Trophoblast cell (in vitro differentiated cells and primary cell): ENCODE results near the gene LIF.

ENCODE experiments used
- DNase-seq, 2 donors: peaks; one replicate each; pipeline ENCODE4 v3.0.0-alpha.2; 2016
- H2AFZ ChIP-seq: 2 replicates; pipeline ENCODE4 v1.6.1; 2013; ENCODE audit warnings: low read length, moderate library complexity, mild to moderate bottlenecking; ENCODE audit not compliant: insufficient read depth, poor library complexity
- H2AK5ac ChIP-seq: 2 replicates; pipeline ENCODE4 v1.6.1; 2013; ENCODE audit warnings: mild to moderate bottlenecking, low read length
- H2BK120ac ChIP-seq: 2 replicates; pipeline ENCODE4 v1.6.1; 2013; ENCODE audit warnings: low read length, mild to moderate bottlenecking, moderate library complexity; ENCODE audit not compliant: insufficient read depth, poor library complexity
- H2BK12ac ChIP-seq: 2 replicates; pipeline ENCODE4 v1.6.1; 2013; ENCODE audit warnings: mild to moderate bottlenecking, low read length, moderate library complexity
- H2BK5ac ChIP-seq: 2 replicates; pipeline ENCODE4 v1.6.1; 2013; ENCODE audit warnings: low read length, low read depth, moderate library complexity, mild to moderate bottlenecking; ENCODE audit not compliant: poor library complexity
- H3K14ac ChIP-seq: 2 replicates; pipeline ENCODE4 v1.6.1; 2013; ENCODE audit warnings: mild to moderate bottlenecking, low read length
- H3K18ac ChIP-seq: 2 replicates; pipeline ENCODE4 v1.6.1; 2013; ENCODE audit warnings: mild to moderate bottlenecking, low read length
- H3K23ac ChIP-seq: 2 replicates; pipeline ENCODE4 v1.6.1; 2013; ENCODE audit warnings: low read length
- H3K27ac ChIP-seq: 2 replicates; pipeline ENCODE4 v1.5.1; 2013; ENCODE audit warnings: low read depth, mild to moderate bottlenecking, inconsistent platforms, low read length, moderate library complexity
- H3K27me3 ChIP-seq: 2 replicates; pipeline ENCODE4 v1.6.1; 2013; ENCODE audit warnings: inconsistent platforms, mild to moderate bottlenecking, low read length, moderate library complexity; ENCODE audit not compliant: insufficient read depth
- H3K36me3 ChIP-seq, 2 experiments: 1 replicate in 1 of 2; 2 replicates in 1 of 2; pipeline ENCODE4 v1.6.1; 2013; ENCODE audit warnings: low read length in 2 of 2, mild to moderate bottlenecking in 2 of 2, moderate library complexity in 1 of 2; ENCODE audit not compliant: insufficient read depth in 2 of 2, control insufficient read depth in 1 of 2
- H3K4ac ChIP-seq: 2 replicates; pipeline ENCODE4 v1.6.1; 2013; ENCODE audit warnings: low read depth, mild to moderate bottlenecking, low read length, moderate library complexity
- H3K4me1 ChIP-seq, 2 experiments: 1 replicate in 1 of 2; 2 replicates in 1 of 2; pipeline ENCODE4 v1.6.1; 2013; ENCODE audit warnings: low read length in 2 of 2, mild to moderate bottlenecking in 2 of 2, moderate library complexity in 1 of 2; ENCODE audit not compliant: insufficient read depth in 2 of 2, control insufficient read depth in 1 of 2
- H3K4me2 ChIP-seq: 2 replicates; pipeline ENCODE4 v1.6.1; 2013; ENCODE audit warnings: inconsistent platforms, mild to moderate bottlenecking, low read length, moderate library complexity
- H3K4me3 ChIP-seq: 2 replicates; pipeline ENCODE4 v1.5.1; 2013; ENCODE audit warnings: mild to moderate bottlenecking, low read depth, low read length, inconsistent platforms
- H3K79me1 ChIP-seq: one replicate; pipeline ENCODE4 v1.6.1; 2013; ENCODE audit warnings: low read length
- H3K79me2 ChIP-seq: 2 replicates; pipeline ENCODE4 v1.6.1; 2013; ENCODE audit warnings: low read length, mild to moderate bottlenecking; ENCODE audit not compliant: control insufficient read depth, insufficient read depth, poor library complexity
- H3K9ac ChIP-seq: 2 replicates; pipeline ENCODE4 v1.6.1; 2013; ENCODE audit warnings: mild to moderate bottlenecking, low read length
- H3K9me3 ChIP-seq: 2 replicates; pipeline ENCODE4 v1.6.1; 2013; ENCODE audit warnings: low read depth, mild to moderate bottlenecking, control low read depth, inconsistent platforms, low read length; ENCODE audit not compliant: insufficient read depth
- H4K12ac ChIP-seq: 2 replicates; pipeline ENCODE4 v1.6.1; 2013; ENCODE audit warnings: low read depth, mild to moderate bottlenecking, low read length, moderate library complexity
- H4K8ac ChIP-seq: 2 replicates; pipeline ENCODE4 v1.6.1; 2013; ENCODE audit warnings: low read depth, mild to moderate bottlenecking, low read length, moderate library complexity
- H4K91ac ChIP-seq: one replicate; pipeline ENCODE4 v1.6.1; 2013; ENCODE audit warnings: low read depth, mild to moderate bottlenecking, low read length, moderate library complexity
- WGBS: extraction: QIAGEN DNeasy Blood & Tissue Kit; methylation state at CpG from one replicate; pipeline ENCODE4 v1.1.7; 2013; ENCODE audit warnings: missing lambda C conversion rate; ENCODE audit not compliant: insufficient read length, insufficient coverage; ENCODE audit errors: extremely low coverage; 5-methylcytosine and 5-hydroxymethylcytosine counted together

The LIF gene

DNA sequence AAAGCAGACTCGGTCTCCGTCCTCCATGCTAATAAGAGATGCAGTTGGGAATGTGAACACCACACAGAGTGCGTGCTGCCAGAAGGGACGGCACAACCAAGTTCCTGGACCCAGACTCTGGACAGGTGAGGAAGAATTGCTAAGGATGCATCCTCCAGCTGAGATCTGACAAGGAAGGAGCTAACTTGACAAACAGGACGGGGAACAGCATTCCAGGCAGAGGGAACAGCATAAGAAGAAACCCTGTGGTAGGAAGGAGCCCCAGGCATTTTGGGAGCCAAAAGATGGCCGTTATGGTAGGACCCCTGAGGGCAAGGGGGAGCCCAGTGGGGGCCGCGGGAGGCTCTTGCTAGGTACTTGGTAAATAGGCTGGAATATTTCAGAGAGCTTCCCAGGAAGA, 14.1 kb upstream of the LIF start:
- Histone ChIP-seq H3K18ac (no peak overlapping the region), H2BK120ac (no peak overlapping the region), H2AK5ac (no peak overlapping the region), H3K23ac (no peak overlapping the region), H3K9ac (no peak overlapping the region), H2AFZ (no peak overlapping the region), H3K79me1 (peaks cover 8% of the 10 kb centered on the region), H3K14ac (no peak overlapping the region), H3K4me3 (no peak overlapping the region), H4K91ac (no peak overlapping the region), H3K4me1 (peaks cover 8 to 32% of the 10 kb centered on the region in 2 experiments), H3K9me3 (no peaks in the 10 kb centered on the region), H4K8ac (no peak overlapping the region), H3K27me3 (no peaks in the 10 kb centered on the region), H3K36me3 (no peaks in the 10 kb centered on the region), H2BK5ac (no peak overlapping the region), H3K27ac (no peak overlapping the region), H3K79me2 (no peaks in the 10 kb centered on the region), H3K4ac (no peak overlapping the region), H4K12ac (no peak overlapping the region), H2BK12ac (no peak overlapping the region), H3K4me2 (no peak overlapping the region)
- WGBS, result no CpG with 5 or more reads among the region's 8 CpGs
- peak; percentile 74 to 87 for DNase-seq

DNA sequence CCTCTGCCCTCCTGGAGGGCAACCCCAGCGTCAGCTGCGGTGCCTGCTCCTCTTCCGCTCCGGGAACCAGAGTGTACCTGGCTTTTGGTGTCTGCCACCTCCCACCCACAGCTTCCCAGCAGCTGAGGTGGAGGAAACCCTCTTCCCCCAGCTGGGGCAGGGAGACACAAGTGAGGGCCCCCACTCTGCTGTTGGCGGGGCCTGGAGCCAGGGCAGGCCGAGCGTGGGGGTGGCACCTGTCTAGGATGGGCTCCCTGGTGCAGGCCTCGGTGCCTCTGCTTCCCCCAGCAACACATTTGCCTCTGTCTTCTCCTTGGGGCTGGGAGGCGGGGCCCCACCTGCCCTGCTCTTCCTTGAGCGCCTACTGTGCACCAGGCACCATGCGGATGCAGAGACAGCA, 13.7 kb upstream of the LIF start:
- H3K9me3 ChIP-seq, result no peaks in the 10 kb centered on the region
- DNase-seq, result no peak
- no peak overlapping the region for H3K14ac ChIP-seq
- peaks cover 8% of the 10 kb centered on the region for H3K79me1 ChIP-seq
- H2BK120ac ChIP-seq, result no peak overlapping the region
- H3K4me2 ChIP-seq, result no peak overlapping the region
- H3K4me1 ChIP-seq, result peaks cover 8 to 32% of the 10 kb centered on the region in 2 experiments
- no peak overlapping the region for H3K4ac ChIP-seq
- H4K8ac ChIP-seq, result no peak overlapping the region
- H2BK5ac ChIP-seq, result no peak overlapping the region
- H3K23ac ChIP-seq, result no peak overlapping the region
- no peaks in the 10 kb centered on the region for H3K27me3 ChIP-seq
- H2AK5ac ChIP-seq, result peak overlapping the region; percentile 13
- no peak overlapping the region for H3K27ac ChIP-seq
- H4K91ac ChIP-seq, result peak overlapping the region; percentile 14
- no peaks in the 10 kb centered on the region for H3K79me2 ChIP-seq
- no CpG with 5 or more reads among the region's 11 CpGs for WGBS
- H3K9ac ChIP-seq, result no peak overlapping the region
- no peak overlapping the region for H2AFZ ChIP-seq
- no peak overlapping the region for H3K4me3 ChIP-seq
- no peak overlapping the region for H4K12ac ChIP-seq
- peak overlapping the region; percentile 19 for H2BK12ac ChIP-seq
- no peaks in the 10 kb centered on the region for H3K36me3 ChIP-seq
- no peak overlapping the region for H3K18ac ChIP-seq

DNA sequence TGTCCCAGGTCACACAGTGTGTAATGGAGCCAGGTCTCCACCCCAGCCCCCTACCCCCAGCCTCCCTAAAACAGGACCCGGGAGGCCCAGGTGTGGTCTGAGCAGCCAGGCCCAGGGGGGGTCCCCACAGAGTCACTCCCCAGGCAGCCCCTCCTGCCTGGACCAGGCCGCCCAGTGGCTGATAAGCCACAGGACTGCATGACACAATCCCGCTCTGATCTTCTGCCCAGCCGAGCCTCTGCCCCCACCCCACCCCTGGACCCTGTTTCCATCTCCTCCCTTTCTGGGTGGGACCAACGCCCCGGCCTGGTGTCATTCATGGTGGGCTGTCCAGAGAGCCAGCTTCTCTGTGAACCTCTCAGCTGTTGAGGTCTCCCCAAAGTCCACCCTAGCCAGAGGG, 7.8 kb upstream of the LIF start:
- no peak overlapping the region for H3K4me2 ChIP-seq
- H4K8ac ChIP-seq, result no peak overlapping the region
- H3K18ac ChIP-seq, result no peak overlapping the region
- no peak overlapping the region for H3K4ac ChIP-seq
- no peak overlapping the region for H3K23ac ChIP-seq
- H3K4me1 ChIP-seq, result peaks cover 2 to 9% of the 10 kb centered on the region in 2 experiments
- no peak overlapping the region for H4K12ac ChIP-seq
- peaks cover 3% of the 10 kb centered on the region for H3K79me1 ChIP-seq
- H3K27ac ChIP-seq, result no peak overlapping the region
- H2BK5ac ChIP-seq, result no peak overlapping the region
- H3K14ac ChIP-seq, result no peak overlapping the region
- H2AFZ ChIP-seq, result no peak overlapping the region
- no peak overlapping the region for H2BK12ac ChIP-seq
- no peaks in the 10 kb centered on the region for H3K79me2 ChIP-seq
- H3K9ac ChIP-seq, result no peak overlapping the region
- no CpG with 5 or more reads among the region's 6 CpGs for WGBS
- H3K9me3 ChIP-seq, result peaks cover 5% of the 10 kb centered on the region
- H3K27me3 ChIP-seq, result no peaks in the 10 kb centered on the region
- H4K91ac ChIP-seq, result peak overlapping the region; percentile 8
- no peak for DNase-seq
- H2BK120ac ChIP-seq, result no peak overlapping the region
- H3K36me3 ChIP-seq, result no peaks in the 10 kb centered on the region
- no peak overlapping the region for H3K4me3 ChIP-seq
- peak overlapping the region; percentile 36 for H2AK5ac ChIP-seq

DNA sequence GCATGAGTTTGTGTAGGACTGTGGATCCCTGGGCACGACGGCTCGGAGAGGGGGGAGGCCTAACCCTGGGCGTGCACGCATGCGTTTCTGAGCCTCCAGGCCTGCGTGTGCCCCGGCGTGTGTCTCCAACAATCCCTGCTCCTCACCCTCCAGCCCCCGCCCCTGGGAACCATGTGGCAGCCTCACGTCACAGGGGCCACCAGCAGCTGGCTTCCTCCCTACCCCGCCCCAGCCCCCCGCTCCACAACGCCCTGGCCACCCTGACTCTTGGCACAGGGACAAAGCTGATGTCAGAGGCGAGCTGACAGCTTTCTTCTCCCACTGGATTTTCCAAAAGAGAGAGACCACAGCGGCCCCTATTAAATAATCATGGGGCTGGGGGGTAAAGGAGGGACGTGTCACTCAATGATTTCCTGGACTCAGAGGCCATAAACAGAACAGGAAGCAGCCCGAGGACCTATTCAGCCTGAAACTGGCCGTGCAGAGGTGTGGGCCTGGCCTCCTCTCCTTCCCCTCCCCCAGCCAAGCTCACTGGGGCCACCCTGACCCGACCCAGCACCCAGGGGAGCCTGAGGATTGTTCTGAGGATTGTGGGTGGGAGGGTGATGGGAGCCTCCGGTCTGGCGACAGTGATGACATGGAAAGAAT, 6.8 kb upstream of the LIF start:
- peak overlapping the region; percentile 0 for H2BK12ac ChIP-seq
- H3K9ac ChIP-seq, result no peak overlapping the region
- no peak overlapping the region for H3K27ac ChIP-seq
- no peak overlapping the region for H4K12ac ChIP-seq
- H3K4ac ChIP-seq, result no peak overlapping the region
- WGBS, result no CpG with 5 or more reads among the region's 22 CpGs
- no peak overlapping the region for H2BK5ac ChIP-seq
- no peak overlapping the region for H2AFZ ChIP-seq
- peaks cover 9 to 16% of the 10 kb centered on the region in 2 experiments for H3K4me1 ChIP-seq
- no peak overlapping the region for H2AK5ac ChIP-seq
- no peak overlapping the region for H2BK120ac ChIP-seq
- peaks cover 5% of the 10 kb centered on the region for H3K9me3 ChIP-seq
- no peak for DNase-seq
- no peak overlapping the region for H3K4me3 ChIP-seq
- no peak overlapping the region for H4K8ac ChIP-seq
- no peak overlapping the region for H3K14ac ChIP-seq
- H3K27me3 ChIP-seq, result no peaks in the 10 kb centered on the region
- H3K18ac ChIP-seq, result no peak overlapping the region
- no peak overlapping the region for H3K23ac ChIP-seq
- no peaks in the 10 kb centered on the region for H3K36me3 ChIP-seq
- H3K4me2 ChIP-seq, result no peak overlapping the region
- peak overlapping the region; percentile 2 for H4K91ac ChIP-seq
- no peaks in the 10 kb centered on the region for H3K79me2 ChIP-seq
- H3K79me1 ChIP-seq, result peaks cover 3% of the 10 kb centered on the region
